ENCODE measurements around the gene PRKCA. TPM values are rescaled to one million over a fixed set of nuclear protein-coding genes. Genes with fewer than 3 reads are reported as not detected.
"Not testable (repeated sequence)": the region's sequence is repeated elsewhere in the genome, so short reads cannot be mapped to it uniquely, and the experiment has no call there.

Gene PRKCA
- polyA plus RNA-seq, 2 of the 4 experiments (the other 2 are of a cell fraction), result 28.8 to 65.0 TPM

- Histone ChIP-seq H3K27ac (peak overlapping the region; percentile 32 to 61), H3K4me3 (no peak overlapping the region), H3K9me3 (no peaks in the 10 kb centered on the region), H3K4me2 (peak overlapping the region; percentile 38), H3K4me1 (peaks cover 16% of the 10 kb centered on the region)
- ChIA-PET CTCF (interaction anchor here (0.8 to 2.9 kb wide), 6 partner anchors 12 to 280 kb away, joined by 3 to 10 read pairs (median 3); partner anchors contain the start of gene PRKCA), POLR2A (no interaction called here)
- ATAC-seq, result peak; percentile 62 to 78; a peak in 4 of 6 replicates
- no peak for FAIRE-seq
- DNase-seq (ENCODE audit: low read depth in 1 of 2, low spot score in 1 of 2), result peak in 1 of 2 experiments; percentile 62
- TF ChIP-seq EHF (CRISPR knock-in tag; IDR thresholded peaks at IDR 0.05) (no peak), POLR2A (IDR thresholded peaks at IDR 0.05; ENCODE audit: low read length) (no peak), TP53 (CRISPR knock-in tag; IDR thresholded peaks at IDR 0.05) (no peak)
- WGBS (ENCODE audit: missing lambda C conversion rate), result 63% methylated on average over 2 of the region's 2 CpGs
Measured at GRCh38 chr17:66287911-66288310, 14.5 kb upstream of the PRKCA start.

- DNase-seq (ENCODE audit: low read depth in 1 of 2, low spot score in 1 of 2) (no peak), ATAC-seq (peak; percentile 81 to 84), FAIRE-seq (peak; percentile 78)
- Histone ChIP-seq H3K4me2 (no peak overlapping the region), H3K4me3 (no peak overlapping the region), H3K27ac (0 out of 6 replicates have a peak overlapping the region, but pooled peaks of 1 of the 2 experiments have one; percentile 19), H3K4me1 (peaks cover 11% of the 10 kb centered on the region), H3K9me3 (no peaks in the 10 kb centered on the region)
- POLR2A ChIA-PET, result no interaction called here
- TF ChIP-seq CBX2 (IDR thresholded peaks at IDR 0.05; ENCODE audit: borderline replicate concordance, low read depth), result no peak
- TF ChIP-seq RCOR1 (IDR thresholded peaks at IDR 0.05; ENCODE audit: low read depth, low read length), result no peak
- TF ChIP-seq RAD21 (conservative IDR thresholded peaks at IDR 0.05 in 1 of 2, IDR thresholded peaks at IDR 0.05 in 1 of 2), result peak; percentile 56 to 75
- peak; percentile 41; the same call in 2 of the 3 replicates for TF ChIP-seq CTCF (IDR thresholded peaks at IDR 0.05)
- peak; percentile 33; the same call in 2 of the 3 replicates for TF ChIP-seq SMC3 (IDR thresholded peaks at IDR 0.05)
- no peak for TF ChIP-seq NPAS2 (CRISPR knock-in tag; IDR thresholded peaks at IDR 0.05; ENCODE audit: borderline replicate concordance)
- 69% methylated on average over 4 of the region's 4 CpGs for WGBS (ENCODE audit: missing lambda C conversion rate)
- CTCF ChIA-PET, result interaction anchor here (0.6 to 1.7 kb wide), 9 partner anchors 8 to 384 kb away, joined by 3 to 8 read pairs (median 4); no protein-coding TSS in a partner anchor
Measured at GRCh38 chr17:66290101-66290722, 12.2 kb upstream of the PRKCA start.

- ChIA-PET CTCF (no interaction called here), POLR2A (no interaction called here)
- Histone ChIP-seq H3K4me3 (no peak overlapping the region), H3K9me3 (no peaks in the 10 kb centered on the region), H3K27ac (no peak overlapping the region), H3K4me2 (no peak overlapping the region), H3K4me1 (peaks cover 11% of the 10 kb centered on the region)
- no peak for FAIRE-seq
- 86% methylated on average over 3 of the region's 3 CpGs for WGBS (ENCODE audit: missing lambda C conversion rate)
- no peak for ATAC-seq
- no peak for DNase-seq (ENCODE audit: low read depth in 1 of 2, low spot score in 1 of 2)
- no peak for TF ChIP-seq EHMT2 (IDR thresholded peaks at IDR 0.05; ENCODE audit: low read depth)
- TF ChIP-seq ZSCAN20 (CRISPR knock-in tag; IDR thresholded peaks at IDR 0.05), result no peak
Measured at GRCh38 chr17:66292353-66292752, 10.1 kb upstream of the PRKCA start.

- CTCF ChIA-PET, result interaction anchor here (0.6 to 1.7 kb wide), 6 partner anchors 41 to 1021 kb away, joined by 3 to 5 read pairs (median 4); no protein-coding TSS in a partner anchor
- 87% methylated on average over 6 of the region's 6 CpGs for WGBS (ENCODE audit: missing lambda C conversion rate)
- no peak overlapping the region for H3K27ac ChIP-seq
- no peak overlapping the region for H3K4me3 ChIP-seq
- POLR2A ChIA-PET, result no interaction called here
- no peaks in the 10 kb centered on the region for H3K9me3 ChIP-seq
- TF ChIP-seq ZNF302 (CRISPR knock-in tag; IDR thresholded peaks at IDR 0.05), result no peak
- peak in 1 of 2 experiments; percentile 22; a peak in 2 of 5 replicates for TF ChIP-seq RAD21 (conservative IDR thresholded peaks at IDR 0.05 in 1 of 2, IDR thresholded peaks at IDR 0.05 in 1 of 2)
- ATAC-seq (peak in 1 of 2 experiments; percentile 39; a peak in 1 of 6 replicates), DNase-seq (ENCODE audit: low read depth in 1 of 2, low spot score in 1 of 2) (no peak), FAIRE-seq (peak; percentile 82)
- H3K4me2 ChIP-seq, result no peak overlapping the region
- peaks cover 2% of the 10 kb centered on the region; the same call in 2 of the 3 replicates for H3K4me1 ChIP-seq
Measured at GRCh38 chr17:66296289-66296725, 6.1 kb upstream of the PRKCA start.

GRCh38 chr17:66297443-66297842 lies 5.0 kb upstream of the PRKCA start:
- DNase-seq (ENCODE audit: low read depth in 1 of 2, low spot score in 1 of 2); H3K4me2 ChIP-seq; H3K9me3 ChIP-seq; FAIRE-seq; H3K4me1 ChIP-seq; ATAC-seq; H3K4me3 ChIP-seq; POLR2A ChIA-PET; H3K27ac ChIP-seq: not testable (repeated sequence)
- CTCF ChIA-PET, result interaction anchor here (0.6 kb wide), 1 partner anchor 7 kb away, joined by 4 read pairs; no protein-coding TSS in a partner anchor
- 93% methylated on average over 9 of the region's 9 CpGs for WGBS (ENCODE audit: missing lambda C conversion rate)
